GM18951 (cell line): Measurements from ENCODE around the gene FYN.
"Not testable (repeated sequence)": the region's sequence is repeated elsewhere in the genome, so short reads cannot be mapped to it uniquely, and the experiment has no call there.

Source experiments
- POLR2A ChIP-seq: IDR thresholded peaks from 4 replicates; pipeline ENCODE4 v1.6.1; 2011; ENCODE audit warnings: mild to moderate bottlenecking; ENCODE audit not compliant: insufficient read length, insufficient read depth; ENCODE audit errors: extremely low read depth
- in situ Hi-C: fragments of 300-500 bp; cut with MboI; formaldehyde crosslinking; loops from one replicate; pipeline ENCODE4 v1.12.0; 2022; ENCODE audit warnings: low sequenced_read_pairs, mixed read lengths, inconsistent platforms; ENCODE audit not compliant: unreplicated experiment

Gene FYN

GRCh38 chr6:111842271-111842822, 30.9 kb downstream of the FYN start:
- in situ Hi-C loops = no loop called here
- TF ChIP-seq POLR2A = no peak

GRCh38 chr6:111841822-111842221, 31.4 kb downstream of the FYN start:
- TF ChIP-seq POLR2A = no peak
- in situ Hi-C loops = no loop called here

- in situ Hi-C loops = no loop called here
- no peak for TF ChIP-seq POLR2A
These were observed 32.4 kb downstream of the FYN start for GRCh38 chr6:111840803-111841202.

- TF ChIP-seq POLR2A = no peak
- in situ Hi-C loops = no loop called here
These were observed 34.3 kb downstream of the FYN start for GRCh38 chr6:111838749-111839484.

- no peak for TF ChIP-seq POLR2A
- in situ Hi-C loops = no loop called here
These were observed 35.4 kb downstream of the FYN start for GRCh38 chr6:111837641-111838500.

- TF ChIP-seq POLR2A = no peak
- in situ Hi-C loops = no loop called here
These were observed 36.2 kb downstream of the FYN start for GRCh38 chr6:111837007-111837406.

- no peak for TF ChIP-seq POLR2A
These were observed 37.4 kb downstream of the FYN start for GRCh38 chr6:111835807-111836206.

GRCh38 chr6:111835398-111835797, 37.9 kb downstream of the FYN start:
- in situ Hi-C loops = not testable (repeated sequence)

More at GRCh38 chr6:111835807-111836206, 37.4 kb downstream of the FYN start:
- in situ Hi-C loops = no loop called here

- in situ Hi-C loops = no loop called here
- no peak for TF ChIP-seq POLR2A
These were observed 38.9 kb downstream of the FYN start for GRCh38 chr6:111834356-111834755.

- in situ Hi-C loops = no loop called here
- no peak for TF ChIP-seq POLR2A
These were observed 40.3 kb downstream of the FYN start for GRCh38 chr6:111832833-111833418.

- no peak for TF ChIP-seq POLR2A
These were observed 41.8 kb downstream of the FYN start for GRCh38 chr6:111831408-111831807.

GRCh38 chr6:111829998-111830397, 43.3 kb downstream of the FYN start:
- in situ Hi-C loops = no loop called here
- no peak for TF ChIP-seq POLR2A

More at GRCh38 chr6:111831408-111831807, 41.8 kb downstream of the FYN start:
- in situ Hi-C loops = no loop called here

- in situ Hi-C loops = no loop called here
- no peak for TF ChIP-seq POLR2A
These were observed 43.7 kb downstream of the FYN start for GRCh38 chr6:111829581-111829980.
